Measurements from ENCODE around the gene CELSR1.

DNA sequence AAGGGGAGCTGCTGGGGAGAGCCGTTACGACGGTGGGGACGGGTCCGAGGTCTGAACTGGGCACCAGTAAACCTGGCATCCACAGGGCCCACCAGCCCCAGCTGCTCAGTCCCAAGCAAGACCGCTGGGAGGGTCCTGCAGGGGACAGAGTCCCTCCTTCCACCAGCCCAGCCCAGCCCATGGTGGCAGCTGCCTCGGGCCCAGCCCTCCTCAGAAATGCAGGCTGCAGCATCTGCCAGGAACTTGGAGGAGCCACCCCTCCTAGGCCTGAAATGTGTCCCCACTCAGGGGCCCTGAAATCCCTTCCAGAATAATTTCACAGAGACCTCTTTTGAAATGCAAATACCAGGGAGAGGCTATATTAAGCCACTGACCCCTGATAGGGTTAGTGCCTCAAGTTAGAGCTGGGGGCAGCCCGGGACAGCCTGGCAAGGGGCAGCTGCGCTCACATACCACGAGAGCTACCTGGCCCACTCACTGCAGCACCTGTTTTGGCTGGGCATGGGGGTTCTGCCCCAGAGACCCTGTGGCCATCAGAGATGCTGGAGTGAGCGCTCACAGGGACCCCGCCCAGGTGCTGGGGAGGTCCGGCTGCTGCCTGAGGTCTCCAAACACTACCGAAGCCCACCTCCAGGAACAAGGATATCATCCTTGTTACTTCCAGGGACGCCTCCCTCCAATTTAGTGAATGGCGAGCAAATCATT is 53.1 kb downstream of the CELSR1 start:
- TF ChIP-seq CTCF (IDR thresholded peaks at IDR 0.05) (no peak), ZFX (IDR thresholded peaks at IDR 0.05; ENCODE audit: borderline replicate concordance) (no peak)

Measured in 22Rv1 (cell line).